ENCODE results near the gene PDGFRA. TPM values are rescaled to one million over a fixed set of nuclear protein-coding genes. Genes with fewer than 3 reads are reported as not detected.

The PDGFRA gene
- total RNA-seq, 1 experiment from 2014 or later, result 6.8 TPM

DNA sequence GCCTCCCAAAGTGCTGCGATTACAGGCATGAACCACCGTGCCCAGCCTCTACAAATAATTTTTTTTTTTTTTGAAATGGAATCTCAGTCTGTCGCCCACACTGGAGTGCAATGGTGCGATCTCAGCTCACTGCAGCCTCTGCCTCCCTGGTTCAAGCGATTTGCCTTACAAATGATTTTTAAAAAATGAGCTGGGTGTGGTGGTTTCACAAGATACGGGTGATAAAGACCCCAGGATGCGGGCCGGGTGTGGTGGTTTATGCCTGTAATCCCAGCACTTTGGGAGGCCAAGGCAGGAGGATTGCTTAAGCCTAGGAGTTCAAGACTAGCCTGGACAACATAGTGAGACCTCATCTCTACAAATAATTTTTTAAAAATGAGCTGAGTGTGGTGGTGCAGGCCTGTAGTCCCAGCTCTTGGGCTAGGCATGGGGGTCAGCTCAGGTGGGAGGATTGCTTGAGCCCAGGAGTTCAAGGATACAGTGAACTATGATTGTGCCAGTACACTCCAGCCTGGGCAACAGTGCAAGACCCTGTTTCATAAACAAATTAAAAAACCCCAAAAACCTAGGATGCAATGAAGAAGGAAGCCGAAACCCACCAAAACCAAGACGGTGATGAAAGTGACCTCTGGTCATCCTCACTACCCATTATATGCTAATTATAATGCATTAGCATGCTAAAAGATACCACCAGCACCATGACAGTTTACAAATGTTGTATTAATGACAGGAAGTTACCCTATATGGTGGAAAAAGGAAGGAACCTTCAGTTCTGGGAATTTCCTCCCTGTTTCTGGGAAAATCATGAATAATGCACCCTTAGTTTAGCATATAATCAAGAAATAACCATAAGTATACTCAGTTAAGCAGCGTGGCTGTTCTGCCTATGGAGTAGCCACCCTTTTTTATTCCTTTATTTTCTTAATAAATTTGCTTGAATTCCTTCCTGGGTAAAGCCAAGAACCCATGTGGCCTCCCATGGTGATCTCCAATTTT lies 27.7 kb downstream of the PDGFRA start:
- H3T11ph ChIP-seq (ENCODE audit: low read length), result no peak overlapping the region
- H4K20me1 ChIP-seq (ENCODE audit: control insufficient read depth, insufficient read depth, insufficient read length), result no peaks in the 10 kb centered on the region
- no peak overlapping the region for H3K23ac ChIP-seq (ENCODE audit: insufficient read length, low read depth, low read length)
- no peak overlapping the region for H2AK5ac ChIP-seq (ENCODE audit: insufficient read length, low read length)
- H2BK12ac ChIP-seq (ENCODE audit: insufficient read length, low read depth, low read length), result no peak overlapping the region
- no peak overlapping the region for H3K56ac ChIP-seq (ENCODE audit: insufficient read length, low read depth, low read length)
- no peak overlapping the region for H2BK5ac ChIP-seq (ENCODE audit: insufficient read length, low read length)
- no peak overlapping the region for H2BK20ac ChIP-seq (ENCODE audit: low read depth, low read length, poor library complexity, severe bottlenecking)
- H4K8ac ChIP-seq (replicated peaks; ENCODE audit: insufficient read length, low read depth, low read length), result no peak overlapping the region
- Mint-ChIP-seq H3K4me3 (no peak overlapping the region), H3K4me1 (peaks cover 14 to 16% of the 10 kb centered on the region in 2 experiments), H3K36me3 (ENCODE audit: insufficient read depth in 1 of 3, low read depth in 3 of 3) (peaks cover 0 to 4% (median 0%) of the 10 kb centered on the region in 3 experiments; a peak in 4 of 7 replicates), H3K9me3 (peaks cover 0 to 9% of the 10 kb centered on the region in 2 experiments; a peak in 2 of 5 replicates), H3K27ac (no peak overlapping the region), H3K27me3 (ENCODE audit: low read depth) (no peaks in the 10 kb centered on the region; the same call in 1 of the 2 replicates)
- H2BK15ac ChIP-seq (ENCODE audit: low read depth, low read length), result no peak overlapping the region
- no peak overlapping the region for H3K9ac ChIP-seq (ENCODE audit: extremely low read depth, insufficient read length, low read length)
- H3K4me1 ChIP-seq (ENCODE audit: insufficient read depth, low read length), result no peaks in the 10 kb centered on the region; the same call in 1 of the 2 replicates
- no CpG with 5 or more reads among the region's 11 CpGs for WGBS (ENCODE audit: extremely low coverage, insufficient read length, low lambda C conversion rate)
- no peaks in the 10 kb centered on the region for H3K23me2 ChIP-seq (ENCODE audit: insufficient read length, low read depth, low read length, poor library complexity, severe bottlenecking)
- no peaks in the 10 kb centered on the region for H3K9me3 ChIP-seq (ENCODE audit: control insufficient read depth, low read depth, low read length)
- no peak overlapping the region for H2AFZ ChIP-seq (ENCODE audit: low read length)
- no peaks in the 10 kb centered on the region for H3K27me3 ChIP-seq (ENCODE audit: insufficient read depth, low read length)
- no peak overlapping the region for H3K14ac ChIP-seq (ENCODE audit: insufficient read depth, low read length)
- no peak overlapping the region for H3K4ac ChIP-seq (ENCODE audit: low read depth, low read length)
- no peak overlapping the region for H3K4me2 ChIP-seq (ENCODE audit: insufficient read depth, insufficient read length, low read length)
- H2BK120ac ChIP-seq (ENCODE audit: low read depth, low read length, poor library complexity, severe bottlenecking), result no peak overlapping the region
- H3K79me1 ChIP-seq (ENCODE audit: insufficient read depth, low read depth, low read length, poor library complexity, severe bottlenecking), result no peaks in the 10 kb centered on the region
- H3K18ac ChIP-seq (ENCODE audit: insufficient read length, low read depth, low read length), result no peak overlapping the region
- H3K27ac ChIP-seq (ENCODE audit: insufficient read length, low read depth, low read length), result no peak overlapping the region
- DNase-seq, result no peak
- H4K91ac ChIP-seq (ENCODE audit: insufficient read length, low read depth, low read length), result no peak overlapping the region
- no peaks in the 10 kb centered on the region for H3K79me2 ChIP-seq (ENCODE audit: insufficient read depth, low read length)
- no peak overlapping the region for H4K5ac ChIP-seq (ENCODE audit: insufficient read length, low read depth, low read length)
- TF ChIP-seq, protein P1, sequence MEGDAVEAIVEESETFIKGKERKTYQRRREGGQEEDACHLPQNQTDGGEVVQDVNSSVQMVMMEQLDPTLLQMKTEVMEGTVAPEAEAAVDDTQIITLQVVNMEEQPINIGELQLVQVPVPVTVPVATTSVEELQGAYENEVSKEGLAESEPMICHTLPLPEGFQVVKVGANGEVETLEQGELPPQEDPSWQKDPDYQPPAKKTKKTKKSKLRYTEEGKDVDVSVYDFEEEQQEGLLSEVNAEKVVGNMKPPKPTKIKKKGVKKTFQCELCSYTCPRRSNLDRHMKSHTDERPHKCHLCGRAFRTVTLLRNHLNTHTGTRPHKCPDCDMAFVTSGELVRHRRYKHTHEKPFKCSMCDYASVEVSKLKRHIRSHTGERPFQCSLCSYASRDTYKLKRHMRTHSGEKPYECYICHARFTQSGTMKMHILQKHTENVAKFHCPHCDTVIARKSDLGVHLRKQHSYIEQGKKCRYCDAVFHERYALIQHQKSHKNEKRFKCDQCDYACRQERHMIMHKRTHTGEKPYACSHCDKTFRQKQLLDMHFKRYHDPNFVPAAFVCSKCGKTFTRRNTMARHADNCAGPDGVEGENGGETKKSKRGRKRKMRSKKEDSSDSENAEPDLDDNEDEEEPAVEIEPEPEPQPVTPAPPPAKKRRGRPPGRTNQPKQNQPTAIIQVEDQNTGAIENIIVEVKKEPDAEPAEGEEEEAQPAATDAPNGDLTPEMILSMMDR (conservative IDR thresholded peaks at IDR 0.05), result no peak
